ENCODE data around the gene RACK1. TPM values are rescaled to one million over a fixed set of nuclear protein-coding genes. Genes with fewer than 3 reads are reported as not detected.

Gene RACK1
- total RNA-seq, 4 donors from 2014 or later: 1,252 to 1,898 (median 1,625) TPM

- TF ChIP-seq POLR2AphosphoS5 (IDR thresholded peaks at IDR 0.05) (no peak), POLR2A (IDR thresholded peaks at IDR 0.05; ENCODE audit: low read depth) (no peak), EP300 (IDR thresholded peaks at IDR 0.05) (no peak), CTCF (IDR thresholded peaks at IDR 0.05) (no peak)
- H3K27me3 ChIP-seq: no peaks in the 10 kb centered on the region
- under 1% methylated on average over 29 of the region's 67 CpGs for WGBS
- H3K4me1 ChIP-seq: peaks cover 14 to 49% (median 40%) of the 10 kb centered on the region in 4 donors
- DNase-seq (ENCODE audit: extremely low spot score): no peak
- H3K4me3 ChIP-seq: peak overlapping the region; percentile 62 to 76 (median 70)
- intact Hi-C loops (cut with DNase I): no loop called here
- H3K36me3 ChIP-seq: peaks cover 0 to 6% (median 0%) of the 10 kb centered on the region in 4 donors
- H3K27ac ChIP-seq (replicated peaks in 1 of 4): peak overlapping the region; percentile 56 to 86 (median 84)
- no peaks in the 10 kb centered on the region for H3K9me3 ChIP-seq
Measured at GRCh38 chr5:181204113-181204825, 39.4 kb downstream of the RACK1 start.

- Histone ChIP-seq H3K4me1 (peaks cover 14 to 49% (median 40%) of the 10 kb centered on the region in 4 donors), H3K9me3 (no peaks in the 10 kb centered on the region), H3K27me3 (no peaks in the 10 kb centered on the region), H3K27ac (replicated peaks in 1 of 4) (peak overlapping the region; percentile 18 to 86 (median 84)), H3K36me3 (peaks cover 0 to 6% (median 0%) of the 10 kb centered on the region in 4 donors), H3K4me3 (peak overlapping the region; percentile 62 to 76 (median 70))
- TF ChIP-seq POLR2AphosphoS5 (IDR thresholded peaks at IDR 0.05) (no peak), POLR2A (IDR thresholded peaks at IDR 0.05; ENCODE audit: low read depth) (no peak), CTCF (IDR thresholded peaks at IDR 0.05) (no peak), EP300 (IDR thresholded peaks at IDR 0.05) (no peak)
- 12% methylated on average over 15 of the region's 17 CpGs for WGBS
- intact Hi-C loops (cut with DNase I): no loop called here
- no peak for DNase-seq (ENCODE audit: extremely low spot score)
Measured at GRCh38 chr5:181203777-181204112, 40.0 kb downstream of the RACK1 start.

GRCh38 chr5:181203093-181203711 lies 40.5 kb downstream of the RACK1 start:
- DNase-seq (ENCODE audit: extremely low spot score): no peak
- peak overlapping the region; percentile 18 to 86 (median 84) for H3K27ac ChIP-seq (replicated peaks in 1 of 4)
- intact Hi-C loops (cut with DNase I): no loop called here
- TF ChIP-seq EP300 (IDR thresholded peaks at IDR 0.05): no peak
- peaks cover 0 to 11% (median 0%) of the 10 kb centered on the region in 4 donors for H3K36me3 ChIP-seq
- 76% methylated on average over 11 of the region's 11 CpGs for WGBS
- H3K27me3 ChIP-seq: no peaks in the 10 kb centered on the region
- peaks cover 14 to 47% (median 40%) of the 10 kb centered on the region in 4 donors for H3K4me1 ChIP-seq
- H3K4me3 ChIP-seq: peak overlapping the region in 2 of 4 donors; percentile 75 to 76
- H3K9me3 ChIP-seq: no peaks in the 10 kb centered on the region

GRCh38 chr5:181200816-181201215 lies 42.9 kb downstream of the RACK1 start:
- H3K27me3 ChIP-seq: no peaks in the 10 kb centered on the region
- H3K36me3 ChIP-seq: peaks cover 0 to 11% (median 0%) of the 10 kb centered on the region in 4 donors
- no peak for TF ChIP-seq POLR2A (IDR thresholded peaks at IDR 0.05; ENCODE audit: low read depth)
- H3K27ac ChIP-seq (replicated peaks in 1 of 4): no peak overlapping the region
- H3K4me3 ChIP-seq: no peak overlapping the region
- H3K9me3 ChIP-seq: no peaks in the 10 kb centered on the region
- peaks cover 6 to 27% (median 24%) of the 10 kb centered on the region in 4 donors for H3K4me1 ChIP-seq
- DNase-seq (ENCODE audit: extremely low spot score): no peak
- 91% methylated on average over 4 of the region's 4 CpGs for whole genome bisulfite sequencing
- intact Hi-C loops (cut with DNase I): no loop called here

- Histone ChIP-seq H3K9me3 (no peaks in the 10 kb centered on the region), H3K27ac (replicated peaks in 1 of 4) (no peak overlapping the region), H3K4me1 (peaks cover 0 to 19% (median 16%) of the 10 kb centered on the region in 4 donors), H3K36me3 (peaks cover 0 to 11% (median 0%) of the 10 kb centered on the region in 4 donors), H3K4me3 (no peak overlapping the region), H3K27me3 (no peaks in the 10 kb centered on the region)
- intact Hi-C loops (cut with DNase I): no loop called here
- no peak for TF ChIP-seq POLR2AphosphoS5 (IDR thresholded peaks at IDR 0.05)
- TF ChIP-seq EP300 (IDR thresholded peaks at IDR 0.05): no peak
- no peak for TF ChIP-seq POLR2A (IDR thresholded peaks at IDR 0.05; ENCODE audit: low read depth)
- no peak for TF ChIP-seq CTCF (IDR thresholded peaks at IDR 0.05)
- no peak for DNase-seq (ENCODE audit: extremely low spot score)
- WGBS: 78% methylated on average over 7 of the region's 12 CpGs
Measured at GRCh38 chr5:181199881-181200638, 43.6 kb downstream of the RACK1 start.

All from esophagus muscularis mucosa (tissue), 4 donors.